ENCODE measurements around the gene PIK3AP1.
"Not testable (repeated sequence)": the region's sequence is repeated elsewhere in the genome, so short reads cannot be mapped to it uniquely, and the experiment has no call there.

Gene PIK3AP1

GRCh38 chr10:96720422-96721206, at the start of gene PIK3AP1:
PIK3AP1 (minus strand) TSS chr10:96720514; CDS start chr10:96720394, 120 bp downstream.
- DNase-seq (ENCODE audit: low spot score) = no peak

- no peak for DNase-seq (ENCODE audit: low spot score)
Measured at GRCh38 chr10:96768136-96768535, 47.8 kb upstream of the PIK3AP1 start.

- no peak for DNase-seq (ENCODE audit: low spot score)
Measured at GRCh38 chr10:96767611-96768010, 47.3 kb upstream of the PIK3AP1 start.

GRCh38 chr10:96765406-96766240, 45.3 kb upstream of the PIK3AP1 start:
- DNase-seq (ENCODE audit: low spot score) = no peak

- no peak for DNase-seq (ENCODE audit: low spot score)
Measured at GRCh38 chr10:96764425-96765060, 44.2 kb upstream of the PIK3AP1 start.

GRCh38 chr10:96758423-96758822, 38.1 kb upstream of the PIK3AP1 start:
- no peak for DNase-seq (ENCODE audit: low spot score)

GRCh38 chr10:96756111-96756903, 36.0 kb upstream of the PIK3AP1 start:
- DNase-seq (ENCODE audit: low spot score) = no peak

GRCh38 chr10:96753956-96754355, 33.6 kb upstream of the PIK3AP1 start:
- no peak for DNase-seq (ENCODE audit: low spot score)

GRCh38 chr10:96752375-96752774, 32.1 kb upstream of the PIK3AP1 start:
- DNase-seq (ENCODE audit: low spot score) = no peak

GRCh38 chr10:96750316-96750715, 30.0 kb upstream of the PIK3AP1 start:
- DNase-seq (ENCODE audit: low spot score) = not testable (repeated sequence)

- no peak for DNase-seq (ENCODE audit: low spot score)
Measured at GRCh38 chr10:96747734-96748550, 27.6 kb upstream of the PIK3AP1 start.

GRCh38 chr10:96746503-96746902, 26.2 kb upstream of the PIK3AP1 start:
- no peak for DNase-seq (ENCODE audit: low spot score)

- DNase-seq (ENCODE audit: low spot score) = no peak
Measured at GRCh38 chr10:96745950-96746349, 25.6 kb upstream of the PIK3AP1 start.

GRCh38 chr10:96743988-96744585, 23.8 kb upstream of the PIK3AP1 start:
- no peak for DNase-seq (ENCODE audit: low spot score)

GRCh38 chr10:96741557-96741956, 21.2 kb upstream of the PIK3AP1 start:
- not testable (repeated sequence) for DNase-seq (ENCODE audit: low spot score)

GRCh38 chr10:96740579-96741281, 20.4 kb upstream of the PIK3AP1 start:
- DNase-seq (ENCODE audit: low spot score) = no peak

GRCh38 chr10:96740141-96740540, 19.8 kb upstream of the PIK3AP1 start:
- no peak for DNase-seq (ENCODE audit: low spot score)

- DNase-seq (ENCODE audit: low spot score) = not testable (repeated sequence)
Measured at GRCh38 chr10:96737307-96737902, 17.1 kb upstream of the PIK3AP1 start.

GRCh38 chr10:96724621-96725020, 4.3 kb upstream of the PIK3AP1 start:
- no peak for DNase-seq (ENCODE audit: low spot score)

All from left forelimb (tissue), 1 donor.